ENCODE data around the gene CTXN3. TPM values are rescaled to one million over a fixed set of nuclear protein-coding genes. Genes with fewer than 3 reads are reported as not detected.

Gene CTXN3
- total RNA-seq, 1 donor from 2014 or later = not detected

DNA sequence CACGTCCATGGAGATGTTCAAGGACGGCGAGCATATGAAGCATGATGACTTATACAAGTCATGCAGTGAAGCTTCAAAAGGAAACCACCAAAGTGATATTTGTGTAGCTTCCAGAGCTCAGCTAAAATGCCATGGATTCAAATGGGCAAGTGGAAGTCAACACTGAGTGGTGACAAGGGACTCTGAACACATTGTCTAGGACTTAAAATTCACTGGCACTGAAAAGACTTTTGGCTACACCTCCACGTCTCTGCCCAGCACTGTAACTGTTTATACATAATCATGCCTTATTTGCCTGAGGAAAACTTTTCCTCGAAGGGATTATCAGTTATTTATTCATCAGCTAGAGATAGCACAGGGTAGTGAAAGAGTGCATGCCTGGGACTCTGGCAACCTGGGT lies 15.2 kb downstream of the CTXN3 start:
- no peaks in the 10 kb centered on the region for H3K27me3 Mint-ChIP-seq (ENCODE audit: low read depth)
- peaks cover 17% of the 10 kb centered on the region for H3K4me1 Mint-ChIP-seq
- no peak overlapping the region for H3K4me3 Mint-ChIP-seq
- TF ChIP-seq, protein P1, sequence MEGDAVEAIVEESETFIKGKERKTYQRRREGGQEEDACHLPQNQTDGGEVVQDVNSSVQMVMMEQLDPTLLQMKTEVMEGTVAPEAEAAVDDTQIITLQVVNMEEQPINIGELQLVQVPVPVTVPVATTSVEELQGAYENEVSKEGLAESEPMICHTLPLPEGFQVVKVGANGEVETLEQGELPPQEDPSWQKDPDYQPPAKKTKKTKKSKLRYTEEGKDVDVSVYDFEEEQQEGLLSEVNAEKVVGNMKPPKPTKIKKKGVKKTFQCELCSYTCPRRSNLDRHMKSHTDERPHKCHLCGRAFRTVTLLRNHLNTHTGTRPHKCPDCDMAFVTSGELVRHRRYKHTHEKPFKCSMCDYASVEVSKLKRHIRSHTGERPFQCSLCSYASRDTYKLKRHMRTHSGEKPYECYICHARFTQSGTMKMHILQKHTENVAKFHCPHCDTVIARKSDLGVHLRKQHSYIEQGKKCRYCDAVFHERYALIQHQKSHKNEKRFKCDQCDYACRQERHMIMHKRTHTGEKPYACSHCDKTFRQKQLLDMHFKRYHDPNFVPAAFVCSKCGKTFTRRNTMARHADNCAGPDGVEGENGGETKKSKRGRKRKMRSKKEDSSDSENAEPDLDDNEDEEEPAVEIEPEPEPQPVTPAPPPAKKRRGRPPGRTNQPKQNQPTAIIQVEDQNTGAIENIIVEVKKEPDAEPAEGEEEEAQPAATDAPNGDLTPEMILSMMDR (conservative IDR thresholded peaks at IDR 0.05) = no peak
- no peaks in the 10 kb centered on the region for H3K9me3 Mint-ChIP-seq
- no peak for DNase-seq (ENCODE audit: low read depth, low spot score)
- no peak overlapping the region for H3K27ac Mint-ChIP-seq (ENCODE audit: unreplicated experiment)
- no peaks in the 10 kb centered on the region for H3K36me3 Mint-ChIP-seq (ENCODE audit: low read depth)

DNA sequence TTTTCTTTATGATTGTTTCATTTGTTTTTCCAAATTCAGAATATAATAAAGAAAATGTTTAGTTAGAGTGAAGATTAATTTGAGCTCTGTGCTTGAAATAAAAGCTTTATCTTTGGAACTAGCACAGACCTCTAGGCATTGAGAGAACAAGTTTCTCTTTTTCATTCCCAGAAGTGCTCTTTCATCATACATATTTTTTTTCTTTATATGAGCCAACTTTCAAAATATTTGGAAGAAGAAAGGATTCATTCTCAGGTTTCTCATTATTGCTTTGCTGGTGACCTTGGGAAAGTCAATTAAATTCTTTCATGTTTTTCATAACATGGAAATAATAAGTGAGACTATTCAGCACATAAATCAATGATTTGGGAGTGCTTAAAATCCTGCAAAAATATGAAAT lies 16.8 kb downstream of the CTXN3 start:
- TF ChIP-seq, protein P1 (conservative IDR thresholded peaks at IDR 0.05) = no peak
- Mint-ChIP-seq H3K4me1 (peaks cover 5% of the 10 kb centered on the region), H3K36me3 (ENCODE audit: low read depth) (no peaks in the 10 kb centered on the region), H3K9me3 (no peaks in the 10 kb centered on the region), H3K4me3 (no peak overlapping the region), H3K27ac (ENCODE audit: unreplicated experiment) (no peak overlapping the region), H3K27me3 (ENCODE audit: low read depth) (no peaks in the 10 kb centered on the region)
- DNase-seq (ENCODE audit: low read depth, low spot score) = no peak

DNA sequence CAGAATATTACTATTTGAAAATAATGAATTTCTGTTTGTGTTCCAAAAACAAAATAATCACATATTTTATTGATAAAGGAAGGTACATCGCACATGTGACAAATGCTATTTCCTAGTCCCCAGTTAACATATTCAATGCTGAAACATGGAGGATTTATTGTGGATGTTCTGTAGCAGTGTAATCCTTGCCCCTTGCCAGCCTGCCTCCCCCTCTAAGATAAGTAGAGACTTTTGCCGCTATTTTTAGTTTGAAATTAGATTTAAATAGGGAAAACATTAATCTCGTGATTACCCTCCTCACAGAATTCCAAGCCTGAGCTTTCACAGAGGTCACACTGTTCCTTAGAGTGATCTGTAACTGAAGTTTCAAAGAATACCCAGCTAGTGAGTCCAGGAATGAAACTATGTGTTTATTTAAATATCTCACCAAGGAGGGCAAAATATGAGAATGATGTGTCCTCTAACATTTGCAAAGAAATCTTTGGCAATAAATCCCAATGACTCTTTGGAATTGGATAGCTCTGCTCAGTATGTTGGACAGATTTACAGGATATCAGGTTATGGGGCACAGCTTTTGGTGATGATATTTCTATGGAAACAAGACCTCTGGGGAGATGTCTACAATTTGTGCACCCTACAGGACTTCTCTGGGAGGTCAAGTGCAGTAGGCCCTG lies 17.3 kb downstream of the CTXN3 start:
- Mint-ChIP-seq H3K27ac (ENCODE audit: unreplicated experiment) (no peak overlapping the region), H3K9me3 (no peaks in the 10 kb centered on the region), H3K27me3 (ENCODE audit: low read depth) (no peaks in the 10 kb centered on the region), H3K36me3 (ENCODE audit: low read depth) (no peaks in the 10 kb centered on the region), H3K4me3 (no peak overlapping the region), H3K4me1 (peaks cover 5% of the 10 kb centered on the region)
- no peak for DNase-seq (ENCODE audit: low read depth, low spot score)
- TF ChIP-seq, protein P1 (conservative IDR thresholded peaks at IDR 0.05) = no peak

DNA sequence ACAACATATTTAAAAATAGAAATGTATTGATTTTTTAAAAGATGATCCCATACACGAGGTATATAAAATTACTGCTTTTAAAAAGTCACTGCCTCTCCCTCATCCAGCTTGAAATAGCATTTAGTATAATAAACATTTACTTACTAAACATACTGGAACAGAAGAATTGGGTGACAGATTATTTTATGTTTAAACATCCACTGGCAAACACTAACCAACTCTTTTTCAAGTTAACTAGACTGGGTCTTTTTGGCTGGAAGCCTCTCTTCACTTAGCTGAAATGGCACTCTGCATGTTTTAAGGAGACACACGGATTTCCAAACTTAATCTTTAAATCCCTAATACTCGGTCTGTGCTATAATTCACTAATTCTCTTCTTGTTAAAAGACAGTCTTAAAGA lies 19.0 kb downstream of the CTXN3 start:
- Mint-ChIP-seq H3K27ac (ENCODE audit: unreplicated experiment) (no peak overlapping the region), H3K36me3 (ENCODE audit: low read depth) (no peaks in the 10 kb centered on the region), H3K9me3 (no peaks in the 10 kb centered on the region), H3K27me3 (ENCODE audit: low read depth) (no peaks in the 10 kb centered on the region), H3K4me1 (peaks cover 5% of the 10 kb centered on the region), H3K4me3 (no peak overlapping the region)
- TF ChIP-seq, protein P1 (conservative IDR thresholded peaks at IDR 0.05) = no peak
- DNase-seq (ENCODE audit: low read depth, low spot score) = no peak

DNA sequence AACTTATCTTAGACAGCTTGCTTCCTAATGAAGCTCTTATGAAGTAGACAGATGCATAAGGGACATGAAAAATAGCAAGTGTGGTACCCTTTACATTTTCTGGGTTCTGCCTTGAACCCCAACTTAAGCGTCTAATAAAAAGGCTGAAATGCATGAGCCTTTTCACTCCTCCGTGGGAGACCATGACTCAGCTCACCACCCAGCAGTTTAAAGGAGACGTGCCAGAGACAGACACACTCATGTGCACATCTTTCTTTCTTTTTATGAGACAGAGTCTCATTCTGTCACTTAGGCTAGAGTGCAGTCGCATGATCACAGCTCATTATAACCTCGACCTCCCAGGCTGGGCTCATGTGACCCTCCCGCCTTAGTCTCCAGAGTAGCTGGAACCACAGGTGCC lies 22.3 kb downstream of the CTXN3 start:
- Mint-ChIP-seq H3K9me3 (peaks cover 9% of the 10 kb centered on the region), H3K36me3 (ENCODE audit: low read depth) (peaks cover 7% of the 10 kb centered on the region), H3K4me3 (no peak overlapping the region), H3K4me1 (no peaks in the 10 kb centered on the region), H3K27me3 (ENCODE audit: low read depth) (no peaks in the 10 kb centered on the region), H3K27ac (ENCODE audit: unreplicated experiment) (no peak overlapping the region)
- no peak for DNase-seq (ENCODE audit: low read depth, low spot score)
- TF ChIP-seq, protein P1 (conservative IDR thresholded peaks at IDR 0.05) = no peak
